Measurements from ENCODE around the gene LY86. TPM values are rescaled to one million over a fixed set of nuclear protein-coding genes. Genes with fewer than 3 reads are reported as not detected.

LY86 gene
- polyA plus RNA-seq, 1 donor from 2014 or later = not detected

DNA sequence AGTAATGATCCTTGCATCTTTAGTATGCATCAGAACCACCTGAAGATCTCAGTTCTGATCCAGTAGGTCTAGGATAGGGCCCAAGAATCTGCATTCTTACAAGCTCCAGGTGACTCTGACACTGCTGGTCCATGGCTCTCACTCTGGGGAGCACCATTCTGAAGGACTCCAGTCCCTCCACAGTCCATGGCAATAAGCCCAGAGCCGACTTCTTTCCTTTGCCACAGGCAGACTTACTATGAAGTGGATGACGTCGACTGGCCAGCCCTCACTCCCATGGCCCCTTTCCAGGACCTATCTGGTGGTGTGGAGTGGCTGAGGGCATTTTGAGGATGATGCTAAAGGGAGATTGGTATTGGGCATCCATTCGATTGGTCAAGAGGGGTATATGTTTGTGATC lies 21.8 kb upstream of the LY86 start:
- Histone ChIP-seq H3K4me2 (ENCODE audit: low read length) (no peak overlapping the region), H3K27ac (ENCODE audit: low read length) (no peak overlapping the region), H3K9ac (ENCODE audit: low read length) (no peak overlapping the region), H3K36me3 (ENCODE audit: insufficient read depth, low read length) (no peaks in the 10 kb centered on the region), H4K20me1 (ENCODE audit: insufficient read depth) (no peaks in the 10 kb centered on the region), H3K79me2 (replicated peaks; ENCODE audit: insufficient read depth, low read length) (no peaks in the 10 kb centered on the region), H3K27me3 (ENCODE audit: insufficient read depth, low read depth, low read length) (no peaks in the 10 kb centered on the region), H3K4me3 (ENCODE audit: low read length) (no peak overlapping the region), H3K9me2 (ENCODE audit: insufficient read depth, low read length) (no peaks in the 10 kb centered on the region), H3K9me3 (ENCODE audit: low read length) (no peaks in the 10 kb centered on the region), H2AFZ (ENCODE audit: low read depth, low read length) (no peak overlapping the region), H3F3A (ENCODE audit: insufficient read depth, low read length, poor library complexity, severe bottlenecking) (no peaks in the 10 kb centered on the region)
- TF ChIP-seq POLR2AphosphoS5 (IDR thresholded peaks at IDR 0.05) = no peak
- TF ChIP-seq RAD21 (conservative IDR thresholded peaks at IDR 0.05) = no peak
- TF ChIP-seq MXI1 (conservative IDR thresholded peaks at IDR 0.05; ENCODE audit: poor library complexity, severe bottlenecking) = no peak
- TF ChIP-seq EZH2 (IDR thresholded peaks at IDR 0.05; ENCODE audit: borderline replicate concordance, insufficient read depth, low read length, poor library complexity, severe bottlenecking) = no peak

- Histone ChIP-seq H3K79me2 (replicated peaks; ENCODE audit: insufficient read depth, low read length) (no peaks in the 10 kb centered on the region), H3K27me3 (ENCODE audit: insufficient read depth, low read depth, low read length) (no peaks in the 10 kb centered on the region), H3K27ac (ENCODE audit: low read length) (no peak overlapping the region), H3K36me3 (ENCODE audit: insufficient read depth, low read length) (no peaks in the 10 kb centered on the region), H3K4me2 (ENCODE audit: low read length) (no peak overlapping the region), H3F3A (ENCODE audit: insufficient read depth, low read length, poor library complexity, severe bottlenecking) (no peaks in the 10 kb centered on the region), H3K9me2 (ENCODE audit: insufficient read depth, low read length) (no peaks in the 10 kb centered on the region), H4K20me1 (ENCODE audit: insufficient read depth) (no peaks in the 10 kb centered on the region), H3K4me3 (ENCODE audit: low read length) (no peak overlapping the region), H3K9ac (ENCODE audit: low read length) (no peak overlapping the region), H2AFZ (ENCODE audit: low read depth, low read length) (no peak overlapping the region), H3K9me3 (ENCODE audit: low read length) (no peaks in the 10 kb centered on the region)
- TF ChIP-seq MXI1 (conservative IDR thresholded peaks at IDR 0.05; ENCODE audit: poor library complexity, severe bottlenecking) (no peak), POLR2AphosphoS5 (IDR thresholded peaks at IDR 0.05) (no peak), REST (IDR thresholded peaks at IDR 0.05; ENCODE audit: borderline replicate concordance) (no peak), SMC3 (conservative IDR thresholded peaks at IDR 0.05; ENCODE audit: poor library complexity) (no peak)
These were observed 19.3 kb upstream of the LY86 start for GRCh38 chr6:6569096-6569810.

GRCh38 chr6:6569811-6570164 lies 18.7 kb upstream of the LY86 start:
- H3K4me3 ChIP-seq (ENCODE audit: low read length) = no peak overlapping the region
- H3K36me3 ChIP-seq (ENCODE audit: insufficient read depth, low read length) = no peaks in the 10 kb centered on the region
- no peaks in the 10 kb centered on the region for H3K9me3 ChIP-seq (ENCODE audit: low read length)
- no peak overlapping the region for H3K4me2 ChIP-seq (ENCODE audit: low read length)
- TF ChIP-seq REST (IDR thresholded peaks at IDR 0.05; ENCODE audit: borderline replicate concordance) (no peak), TAF1 (IDR thresholded peaks at IDR 0.05; ENCODE audit: low read depth) (no peak), POLR2AphosphoS5 (IDR thresholded peaks at IDR 0.05) (no peak), MXI1 (conservative IDR thresholded peaks at IDR 0.05; ENCODE audit: poor library complexity, severe bottlenecking) (no peak), RAD21 (conservative IDR thresholded peaks at IDR 0.05) (no peak), EZH2 (IDR thresholded peaks at IDR 0.05; ENCODE audit: borderline replicate concordance, insufficient read depth, low read length, poor library complexity, severe bottlenecking) (no peak), SMC3 (conservative IDR thresholded peaks at IDR 0.05; ENCODE audit: poor library complexity) (no peak), EP300 (conservative IDR thresholded peaks at IDR 0.05; ENCODE audit: poor library complexity, severe bottlenecking) (no peak)
- TF ChIP-seq, protein P1, sequence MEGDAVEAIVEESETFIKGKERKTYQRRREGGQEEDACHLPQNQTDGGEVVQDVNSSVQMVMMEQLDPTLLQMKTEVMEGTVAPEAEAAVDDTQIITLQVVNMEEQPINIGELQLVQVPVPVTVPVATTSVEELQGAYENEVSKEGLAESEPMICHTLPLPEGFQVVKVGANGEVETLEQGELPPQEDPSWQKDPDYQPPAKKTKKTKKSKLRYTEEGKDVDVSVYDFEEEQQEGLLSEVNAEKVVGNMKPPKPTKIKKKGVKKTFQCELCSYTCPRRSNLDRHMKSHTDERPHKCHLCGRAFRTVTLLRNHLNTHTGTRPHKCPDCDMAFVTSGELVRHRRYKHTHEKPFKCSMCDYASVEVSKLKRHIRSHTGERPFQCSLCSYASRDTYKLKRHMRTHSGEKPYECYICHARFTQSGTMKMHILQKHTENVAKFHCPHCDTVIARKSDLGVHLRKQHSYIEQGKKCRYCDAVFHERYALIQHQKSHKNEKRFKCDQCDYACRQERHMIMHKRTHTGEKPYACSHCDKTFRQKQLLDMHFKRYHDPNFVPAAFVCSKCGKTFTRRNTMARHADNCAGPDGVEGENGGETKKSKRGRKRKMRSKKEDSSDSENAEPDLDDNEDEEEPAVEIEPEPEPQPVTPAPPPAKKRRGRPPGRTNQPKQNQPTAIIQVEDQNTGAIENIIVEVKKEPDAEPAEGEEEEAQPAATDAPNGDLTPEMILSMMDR (IDR thresholded peaks at IDR 0.05; ENCODE audit: poor library complexity, severe bottlenecking) = no peak
- no peaks in the 10 kb centered on the region for H3K79me2 ChIP-seq (replicated peaks; ENCODE audit: insufficient read depth, low read length)
- H4K20me1 ChIP-seq (ENCODE audit: insufficient read depth) = no peaks in the 10 kb centered on the region
- H3K27me3 ChIP-seq (ENCODE audit: insufficient read depth, low read depth, low read length) = no peaks in the 10 kb centered on the region
- no peaks in the 10 kb centered on the region for H3K9me2 ChIP-seq (ENCODE audit: insufficient read depth, low read length)
- no peak overlapping the region for H3K9ac ChIP-seq (ENCODE audit: low read length)
- no peak overlapping the region for H2AFZ ChIP-seq (ENCODE audit: low read depth, low read length)
- no peak overlapping the region for H3K27ac ChIP-seq (ENCODE audit: low read length)
- H3F3A ChIP-seq (ENCODE audit: insufficient read depth, low read length, poor library complexity, severe bottlenecking) = no peaks in the 10 kb centered on the region

All from neural cell (in vitro differentiated cells).